Measurements from ENCODE around the gene ERC1. TPM values are rescaled to one million over a fixed set of nuclear protein-coding genes. Genes with fewer than 3 reads are reported as not detected.

The ERC1 gene
- total RNA-seq, 4 donors from 2014 or later = 28.9 to 106 (median 43.6) TPM

GRCh38 chr12:1056390-1056789 lies 65.4 kb downstream of the ERC1 start:
- H3K4me1 ChIP-seq = no peaks in the 10 kb centered on the region
- H3K4me3 ChIP-seq = no peak overlapping the region
- no peak overlapping the region for H3K27ac ChIP-seq
- TF ChIP-seq POLR2A (IDR thresholded peaks at IDR 0.05) (no peak), CTCF (IDR thresholded peaks at IDR 0.05) (no peak)
- peaks cover 0 to 5% of the 10 kb centered on the region in 2 donors for H3K9me3 ChIP-seq
- intact Hi-C loops (cut with DNase I; ENCODE audit: low total_unique reads) = no loop called here
- no peaks in the 10 kb centered on the region for H3K36me3 ChIP-seq
- DNase-seq = no peak
- no peaks in the 10 kb centered on the region for H3K27me3 ChIP-seq

GRCh38 chr12:1058423-1058822 lies 67.4 kb downstream of the ERC1 start:
- TF ChIP-seq CTCF (IDR thresholded peaks at IDR 0.05) (no peak), POLR2A (IDR thresholded peaks at IDR 0.05) (no peak)
- Histone ChIP-seq H3K4me3 (no peak overlapping the region), H3K27ac (no peak overlapping the region), H3K36me3 (no peaks in the 10 kb centered on the region), H3K4me1 (no peaks in the 10 kb centered on the region), H3K27me3 (no peaks in the 10 kb centered on the region), H3K9me3 (peaks cover 0 to 5% of the 10 kb centered on the region in 2 donors)
- no peak for DNase-seq
- intact Hi-C loops (cut with DNase I; ENCODE audit: low total_unique reads) = no loop called here

GRCh38 chr12:1059162-1059561 lies 68.1 kb downstream of the ERC1 start:
- no peak for DNase-seq
- Histone ChIP-seq H3K9me3 (peaks cover 0 to 10% of the 10 kb centered on the region in 2 donors), H3K4me3 (no peak overlapping the region), H3K36me3 (no peaks in the 10 kb centered on the region), H3K27ac (no peak overlapping the region), H3K4me1 (no peaks in the 10 kb centered on the region), H3K27me3 (no peaks in the 10 kb centered on the region)
- intact Hi-C loops (cut with DNase I; ENCODE audit: low total_unique reads) = no loop called here
- TF ChIP-seq CTCF (IDR thresholded peaks at IDR 0.05) (no peak), POLR2A (IDR thresholded peaks at IDR 0.05) (no peak)

- Histone ChIP-seq H3K4me3 (no peak overlapping the region), H3K36me3 (no peaks in the 10 kb centered on the region), H3K4me1 (no peaks in the 10 kb centered on the region), H3K27ac (no peak overlapping the region), H3K9me3 (peaks cover 0 to 9% of the 10 kb centered on the region in 2 donors), H3K27me3 (no peaks in the 10 kb centered on the region)
- DNase-seq = no peak
- TF ChIP-seq POLR2A (IDR thresholded peaks at IDR 0.05) (no peak), CTCF (IDR thresholded peaks at IDR 0.05) (no peak)
- intact Hi-C loops (cut with DNase I; ENCODE audit: low total_unique reads) = no loop called here
Observed at GRCh38 chr12:1063852-1064251, 72.8 kb downstream of the ERC1 start.

GRCh38 chr12:1064317-1064716 lies 73.3 kb downstream of the ERC1 start:
- Histone ChIP-seq H3K36me3 (no peaks in the 10 kb centered on the region), H3K27ac (no peak overlapping the region), H3K4me1 (no peaks in the 10 kb centered on the region), H3K9me3 (peaks cover 0 to 9% of the 10 kb centered on the region in 2 donors), H3K27me3 (no peaks in the 10 kb centered on the region), H3K4me3 (no peak overlapping the region)
- intact Hi-C loops (cut with DNase I; ENCODE audit: low total_unique reads) = no loop called here
- no peak for TF ChIP-seq POLR2A (IDR thresholded peaks at IDR 0.05)
- TF ChIP-seq CTCF (IDR thresholded peaks at IDR 0.05) = no peak
- DNase-seq = no peak

Data from uterus (tissue), 4 donors.